Skeletal muscle tissue (tissue), 4 donors: ENCODE results near the gene OR2J3. TPM values are rescaled to one million over a fixed set of nuclear protein-coding genes. Genes with fewer than 3 reads are reported as not detected.

Source experiments
- H3K27ac ChIP-seq: one replicate; pipeline ENCODE4 v1.7.0; 2013; ENCODE audit warnings: mild to moderate bottlenecking, low read depth, low read length, inconsistent platforms
- H3K27me3 ChIP-seq, 3 donors: one replicate each; pipeline ENCODE4 v1.7.0; 2013; ENCODE audit warnings: low read length in 3 of 3; ENCODE audit not compliant: control insufficient read depth in 3 of 3, insufficient read depth in 3 of 3
- H3K36me3 ChIP-seq, 3 donors: one replicate each; pipeline ENCODE4 v1.7.0; 2013; ENCODE audit warnings: low read length in 3 of 3; ENCODE audit not compliant: control insufficient read depth in 3 of 3, insufficient read depth in 3 of 3
- H3K4me1 ChIP-seq, 3 donors: one replicate each; pipeline ENCODE4 v1.7.0; 2013; ENCODE audit warnings: low read length in 3 of 3, mild to moderate bottlenecking in 3 of 3; ENCODE audit not compliant: control insufficient read depth in 3 of 3, insufficient read depth in 3 of 3
- H3K4me3 ChIP-seq, 3 donors: one replicate each; pipeline ENCODE4 v1.7.0; 2013; ENCODE audit warnings: low read length in 3 of 3
- H3K9ac ChIP-seq, 3 donors: one replicate each; pipeline ENCODE4 v1.7.0; 2013; ENCODE audit warnings: low read length in 3 of 3, mild to moderate bottlenecking in 3 of 3, moderate library complexity in 2 of 3, low read depth in 1 of 3
- H3K9me3 ChIP-seq, 3 donors: one replicate each; pipeline ENCODE4 v1.7.0; 2013; ENCODE audit warnings: low read length in 3 of 3; ENCODE audit not compliant: control insufficient read depth in 3 of 3
- total RNA-seq: library from RNA; depleted of rRNA; stranded (reverse); fragments of >200 nt; gene quantifications from one replicate; pipeline ENCODE4 v1.2.3, GENCODE V29; 2014
- donor health status: Osteomylitis.

Gene OR2J3
- not detected for total RNA-seq

GRCh38 chr6:29107758-29108157, at the start of gene OR2J3:
Gene OR2J3 (plus strand): TSS chr6:29108058. CDS start chr6:29111891, 3,833 bp downstream.
- Histone ChIP-seq H3K9ac (no peak within 1 kb of the TSS), H3K4me3 (no peak within 1 kb of the TSS), H3K27ac (no peak within 1 kb of the TSS), H3K9me3 (no peaks in the 10 kb centered on the region), H3K27me3 (no peaks in the 10 kb centered on the region), H3K36me3 (no peaks in the 10 kb centered on the region), H3K4me1 (no peaks in the 10 kb centered on the region)

- H3K27ac ChIP-seq = no peak overlapping the region
- no peak overlapping the region for H3K4me3 ChIP-seq
- no peak overlapping the region for H3K9ac ChIP-seq
- no peaks in the 10 kb centered on the region for H3K36me3 ChIP-seq
- no peaks in the 10 kb centered on the region for H3K4me1 ChIP-seq
- H3K27me3 ChIP-seq = no peaks in the 10 kb centered on the region
- no peaks in the 10 kb centered on the region for H3K9me3 ChIP-seq
Observed at GRCh38 chr6:29071831-29072723, 35.8 kb upstream of the OR2J3 start.

DNA sequence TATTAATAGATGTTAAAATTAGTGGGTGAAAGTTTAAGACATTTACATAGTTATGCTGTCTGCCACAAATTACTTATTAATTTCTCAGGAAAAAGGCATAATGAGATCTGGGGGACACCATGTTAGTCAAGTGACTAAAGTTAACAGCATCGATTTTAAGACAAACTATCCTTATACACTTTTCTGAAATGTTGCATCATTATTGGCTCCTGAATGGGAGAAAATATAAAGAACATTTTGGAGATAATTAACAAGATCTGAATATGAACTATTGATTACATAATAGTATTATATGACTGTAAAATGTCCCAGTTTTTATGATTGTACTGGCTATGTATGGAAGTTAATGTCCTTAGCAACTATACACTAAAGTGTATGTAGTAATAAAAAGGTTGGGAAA, 28.7 kb upstream of the OR2J3 start:
- no peak overlapping the region for H3K27ac ChIP-seq
- no peak overlapping the region for H3K4me3 ChIP-seq
- no peak overlapping the region for H3K9ac ChIP-seq
- H3K9me3 ChIP-seq = no peaks in the 10 kb centered on the region
- no peaks in the 10 kb centered on the region for H3K36me3 ChIP-seq
- no peaks in the 10 kb centered on the region for H3K27me3 ChIP-seq
- H3K4me1 ChIP-seq = no peaks in the 10 kb centered on the region

DNA sequence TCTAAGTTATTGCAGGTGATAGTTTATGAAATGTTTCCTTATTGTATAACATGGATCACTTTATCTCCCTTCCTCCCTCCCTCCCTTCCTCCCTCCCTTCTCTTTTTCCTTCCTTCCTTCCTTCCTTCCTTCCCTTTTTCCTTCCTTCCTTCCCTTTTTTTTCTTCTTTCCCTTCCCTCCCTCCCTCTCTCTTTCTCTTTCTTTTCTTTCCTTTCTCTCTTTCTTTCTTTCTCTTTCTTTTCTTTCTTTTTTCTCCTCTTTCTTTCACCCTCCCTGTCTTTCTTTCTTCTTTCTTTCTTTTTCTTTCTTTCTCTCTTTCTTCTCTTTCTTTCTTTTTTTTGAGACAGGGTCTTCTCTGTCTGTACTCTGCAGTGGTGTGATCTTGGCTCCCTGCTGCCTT, 26.5 kb upstream of the OR2J3 start:
- H3K27me3 ChIP-seq = no peaks in the 10 kb centered on the region
- no peak overlapping the region for H3K27ac ChIP-seq
- no peaks in the 10 kb centered on the region for H3K9me3 ChIP-seq
- no peak overlapping the region for H3K4me3 ChIP-seq
- H3K36me3 ChIP-seq = no peaks in the 10 kb centered on the region
- no peak overlapping the region for H3K9ac ChIP-seq
- no peaks in the 10 kb centered on the region for H3K4me1 ChIP-seq

GRCh38 chr6:29082457-29082856, 25.4 kb upstream of the OR2J3 start:
- Histone ChIP-seq H3K4me1 (no peaks in the 10 kb centered on the region), H3K27me3 (no peaks in the 10 kb centered on the region), H3K27ac (no peak overlapping the region), H3K9ac (no peak overlapping the region), H3K4me3 (no peak overlapping the region), H3K9me3 (no peaks in the 10 kb centered on the region), H3K36me3 (no peaks in the 10 kb centered on the region)

- Histone ChIP-seq H3K27me3 (no peaks in the 10 kb centered on the region), H3K4me1 (no peaks in the 10 kb centered on the region)
Observed at GRCh38 chr6:29087213-29087612, 20.6 kb upstream of the OR2J3 start, which contains the start of gene OR2B3. Gene OR2B3 (minus strand): TSS chr6:29087313. CDS start chr6:29087248, 65 bp downstream.

DNA sequence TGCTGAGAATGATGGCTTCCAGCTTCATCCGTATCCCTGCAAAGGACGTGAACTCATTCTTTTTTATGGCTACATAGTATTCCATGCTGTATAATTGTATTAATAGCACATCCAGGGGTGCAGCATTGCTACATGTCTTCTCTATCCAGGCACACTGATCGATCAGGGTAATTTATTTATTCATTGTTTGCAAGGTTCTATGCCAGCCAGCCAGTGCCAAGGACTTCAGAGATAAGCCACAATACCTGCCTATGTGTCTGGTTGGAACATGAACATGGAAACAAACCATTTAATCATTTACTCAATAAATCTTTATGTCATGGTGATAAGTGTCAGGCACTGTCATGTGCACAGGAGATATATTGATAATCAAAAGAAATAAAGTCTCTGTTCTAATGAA, 14.9 kb upstream of the OR2J3 start:
- Histone ChIP-seq H3K4me1 (no peaks in the 10 kb centered on the region), H3K27ac (no peak overlapping the region), H3K36me3 (no peaks in the 10 kb centered on the region), H3K9ac (no peak overlapping the region), H3K27me3 (no peaks in the 10 kb centered on the region), H3K9me3 (no peaks in the 10 kb centered on the region), H3K4me3 (no peak overlapping the region)

More at GRCh38 chr6:29087213-29087612, 20.6 kb upstream of the OR2J3 start, which contains the start of gene OR2B3:
- Histone ChIP-seq H3K9ac (no peak within 1 kb of the TSS), H3K9me3 (no peaks in the 10 kb centered on the region), H3K27ac (no peak within 1 kb of the TSS), H3K36me3 (no peaks in the 10 kb centered on the region), H3K4me3 (no peak within 1 kb of the TSS)

DNA sequence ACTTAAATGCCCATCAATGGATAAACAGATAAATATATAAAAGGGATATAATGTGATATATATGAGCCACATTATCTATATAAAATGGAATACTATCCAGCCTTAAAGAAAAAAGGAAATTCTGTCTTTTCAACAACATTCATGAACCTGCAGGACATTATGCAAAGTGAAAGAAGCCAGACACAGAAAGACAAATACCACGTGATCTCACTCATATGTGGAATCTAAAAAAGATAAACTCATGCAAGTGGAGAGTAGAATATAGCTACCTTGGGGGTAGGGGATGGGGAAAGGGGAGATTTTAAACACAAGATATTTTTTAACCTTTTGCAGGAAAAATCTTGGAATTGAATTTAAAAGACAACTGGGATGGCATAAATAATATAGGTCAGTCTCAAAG, 10.1 kb upstream of the OR2J3 start:
- H3K4me3 ChIP-seq = no peak overlapping the region
- H3K9ac ChIP-seq = no peak overlapping the region
- no peaks in the 10 kb centered on the region for H3K9me3 ChIP-seq

DNA sequence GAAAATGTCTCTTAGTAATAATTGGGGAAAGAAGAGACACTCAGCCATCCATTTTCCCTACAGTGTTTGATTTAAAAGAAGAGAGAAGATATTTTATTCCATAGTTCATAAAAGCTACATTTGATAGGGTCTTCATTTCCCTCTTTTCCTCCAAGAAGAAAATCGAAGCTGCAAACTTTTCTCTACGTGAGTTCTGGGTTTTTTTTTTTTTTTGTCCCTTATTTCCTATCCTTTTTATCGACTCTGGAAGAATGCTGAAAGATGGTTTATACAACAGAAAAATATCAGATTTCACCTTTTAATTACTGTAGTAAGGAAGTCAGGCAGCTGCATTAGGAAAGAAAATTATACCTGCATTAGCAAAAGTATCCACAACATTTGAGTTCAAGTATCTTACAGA, 8.7 kb upstream of the OR2J3 start, which contains the start of gene OR2J1:
Gene OR2J1 (plus strand): TSS at position 301 of the 400 bp plus-strand sequence. CDS start 1,453 bp downstream, outside the sequence.
- no peaks in the 10 kb centered on the region for H3K27me3 ChIP-seq
- H3K9ac ChIP-seq = no peak within 1 kb of the TSS
- no peaks in the 10 kb centered on the region for H3K4me1 ChIP-seq
- H3K9me3 ChIP-seq = no peaks in the 10 kb centered on the region
- no peaks in the 10 kb centered on the region for H3K36me3 ChIP-seq
- H3K4me3 ChIP-seq = no peak within 1 kb of the TSS
- no peak within 1 kb of the TSS for H3K27ac ChIP-seq

More for the DNA sequence above, 10.1 kb upstream of the OR2J3 start:
- Histone ChIP-seq H3K27me3 (no peaks in the 10 kb centered on the region), H3K4me1 (no peaks in the 10 kb centered on the region), H3K36me3 (no peaks in the 10 kb centered on the region), H3K27ac (no peak overlapping the region)

- Histone ChIP-seq H3K27me3 (no peaks in the 10 kb centered on the region), H3K27ac (no peak overlapping the region), H3K9me3 (no peaks in the 10 kb centered on the region), H3K4me1 (no peaks in the 10 kb centered on the region), H3K36me3 (no peaks in the 10 kb centered on the region), H3K9ac (no peak overlapping the region), H3K4me3 (no peak overlapping the region)
Observed at GRCh38 chr6:29112135-29112534, 4.3 kb downstream of the OR2J3 start.
